PC-3 (cell line): Measurements from ENCODE around the gene LARP4B. TPM values are rescaled to one million over a fixed set of nuclear protein-coding genes. Genes with fewer than 3 reads are reported as not detected.

Source experiments
- ATAC-seq: fragments of 200-7000 bp; cut with Tn5 transposase; 2 replicates; pipeline ENCODE4 v1.9.1; 2020; ENCODE audit warnings: mild to moderate bottlenecking, moderate library complexity
- BruUV-seq: library from RNA; stranded (reverse); fragments of 400-500 nt; replicated peaks from 2 replicates; lab custom pipeline; 2021; lab: Mats Ljungman, UMichigan
- CTCF ChIA-PET: fragments of 300-600 bp; sonication (Branson Sonifier 250); formaldehyde crosslinking; loops from one replicate; lab custom pipeline; 2022; ENCODE audit warnings: antibody characterized with exemption; lab: Charles Lee
- POLR2A ChIA-PET: fragments of 300-600 bp; sonication (Branson Sonifier 250); formaldehyde crosslinking; loops from one replicate; lab custom pipeline; 2022; ENCODE audit warnings: antibody characterized with exemption; ENCODE audit not compliant: unreplicated experiment; lab: Charles Lee
- DNase-seq: peaks from one replicate; pipeline ENCODE4 v3.0.0-alpha.2; 2015
- H2AFZ ChIP-seq: fragments of 300-600 bp; sonication (generic); 2 replicates; pipeline ENCODE4 v1.6.0; 2016; ENCODE audit warnings: antibody characterized with exemption, low read length
- H3F3A ChIP-seq: fragments of 300-600 bp; sonication (generic); one replicate; pipeline ENCODE4 v1.6.0; 2017; ENCODE audit warnings: antibody characterized with exemption, low read length, control low read depth, mild to moderate bottlenecking; ENCODE audit not compliant: unreplicated experiment
- H3K27ac ChIP-seq: fragments of 300-600 bp; sonication (generic); 2 replicates; pipeline ENCODE4 v1.5.1; 2016; ENCODE audit warnings: mild to moderate bottlenecking, low read length
- H3K27me3 ChIP-seq: fragments of 300-600 bp; sonication (generic); 2 replicates; pipeline ENCODE4 v1.6.1; 2016; ENCODE audit warnings: low read length, mixed read lengths
- H3K36me3 ChIP-seq: fragments of 300-600 bp; sonication (generic); 2 replicates; pipeline ENCODE4 v1.6.1; 2016; ENCODE audit warnings: low read depth, mixed run types, low read length, mixed read lengths
- H3K4me1 ChIP-seq: fragments of 300-600 bp; sonication (generic); 2 replicates; pipeline ENCODE4 v1.5.1; 2016; ENCODE audit warnings: low read length; ENCODE audit not compliant: insufficient read depth
- H3K4me2 ChIP-seq: fragments of 300-600 bp; sonication (generic); 2 replicates; pipeline ENCODE4 v1.6.0; 2016; ENCODE audit warnings: low read length
- H3K4me3 ChIP-seq: fragments of 300-600 bp; sonication (generic); 2 replicates; pipeline ENCODE4 v1.5.1; 2016; ENCODE audit warnings: mild to moderate bottlenecking, low read length, mixed read lengths
- H3K79me2 ChIP-seq: fragments of 300-600 bp; sonication (generic); 2 replicates; pipeline ENCODE4 v1.6.1; 2017; ENCODE audit warnings: low read length, mixed read lengths
- H3K9ac ChIP-seq: fragments of 300-600 bp; sonication (generic); 2 replicates; pipeline ENCODE4 v1.6.0; 2016; ENCODE audit warnings: mild to moderate bottlenecking, low read length
- H3K9me2 ChIP-seq: fragments of 300-600 bp; sonication (generic); replicated peaks from 2 replicates; pipeline ENCODE4 v1.6.1; 2016; ENCODE audit warnings: mixed run types, low read length, mixed read lengths
- H3K9me3 ChIP-seq: fragments of 300-600 bp; sonication (generic); 2 replicates; pipeline ENCODE4 v1.6.1; 2016; ENCODE audit warnings: low read length, mixed read lengths
- H4K20me1 ChIP-seq: fragments of 300-600 bp; sonication (generic); 2 replicates; pipeline ENCODE4 v1.6.1; 2016; ENCODE audit warnings: low read length, mixed read lengths
- CTCF ChIP-seq: fragments of 300-600 bp; sonication (generic); conservative IDR thresholded peaks from 2 replicates; pipeline ENCODE4 v1.5.1; 2017; ENCODE audit warnings: antibody characterized with exemption, low read depth, mild to moderate bottlenecking, low read length
- EZH2 ChIP-seq: fragments of 300-600 bp; sonication (generic); IDR thresholded peaks from one replicate; pipeline ENCODE4 v1.6.1; 2017; ENCODE audit warnings: antibody characterized with exemption, mild to moderate bottlenecking, low read length; ENCODE audit not compliant: unreplicated experiment
- EZH2phosphoT487 ChIP-seq: fragments of 300-600 bp; sonication (generic); IDR thresholded peaks from 2 replicates; pipeline ENCODE4 v1.6.1; 2018; ENCODE audit warnings: mild to moderate bottlenecking, antibody characterized with exemption, low read length, borderline replicate concordance
- intact Hi-C: fragments of 100-400 bp; cut with micrococcal nuclease; formaldehyde crosslinking; loops from 2 replicates; pipeline ENCODE4 v1.9.0; 2023
- total RNA-seq: library from RNA; depleted of rRNA; stranded (reverse); fragments of >200 nt; gene quantifications from 2 replicates; pipeline ENCODE4 v1.2.3, GENCODE V29; 2014

LARP4B gene
- total RNA-seq, 1 experiment from 2014 or later, result 33.9 TPM

- H3K4me2 ChIP-seq, result no peak overlapping the region
- H3K36me3 ChIP-seq, result no peaks in the 10 kb centered on the region
- no peaks in the 10 kb centered on the region for H4K20me1 ChIP-seq
- 0 out of 2 replicates have a peak, but pooled peaks cover 5% of the 10 kb centered on the region for H3K79me2 ChIP-seq
- intact Hi-C loops, result no loop called here
- H2AFZ ChIP-seq, result no peak overlapping the region
- no peaks in the 10 kb centered on the region for H3F3A ChIP-seq
- no peaks in the 10 kb centered on the region for H3K27me3 ChIP-seq
- no peak overlapping the region for H3K4me3 ChIP-seq
- TF ChIP-seq CTCF, result no peak
- TF ChIP-seq EZH2phosphoT487, result no peak
- no peak for TF ChIP-seq EZH2
- no peak overlapping the region for H3K9ac ChIP-seq
- BruUV-seq, result no TSS peak
- DNase-seq (no peak), ATAC-seq (no peak)
- CTCF ChIA-PET, result no interaction called here
- H3K4me1 ChIP-seq, result no peaks in the 10 kb centered on the region
- POLR2A ChIA-PET, result no interaction called here
- H3K9me2 ChIP-seq, result no peaks in the 10 kb centered on the region
- H3K27ac ChIP-seq, result no peak overlapping the region
- H3K9me3 ChIP-seq, result no peaks in the 10 kb centered on the region
Measured at GRCh38 chr10:843703-844102, 87.8 kb downstream of the LARP4B start.

- H3K9me2 ChIP-seq, result no peaks in the 10 kb centered on the region
- no peaks in the 10 kb centered on the region for H3K9me3 ChIP-seq
- DNase-seq (no peak), ATAC-seq (no peak)
- H3F3A ChIP-seq, result no peaks in the 10 kb centered on the region
- CTCF ChIA-PET, result no interaction called here
- no peaks in the 10 kb centered on the region for H3K4me1 ChIP-seq
- H2AFZ ChIP-seq, result no peak overlapping the region
- H3K4me2 ChIP-seq, result no peak overlapping the region
- H3K9ac ChIP-seq, result no peak overlapping the region
- H3K27ac ChIP-seq, result no peak overlapping the region
- H3K36me3 ChIP-seq, result no peaks in the 10 kb centered on the region
- 0 out of 2 replicates have a peak, but pooled peaks cover 5% of the 10 kb centered on the region for H3K79me2 ChIP-seq
- TF ChIP-seq EZH2phosphoT487 (no peak), EZH2 (no peak), CTCF (no peak)
- no peaks in the 10 kb centered on the region for H3K27me3 ChIP-seq
- intact Hi-C loops, result no loop called here
- H4K20me1 ChIP-seq, result no peaks in the 10 kb centered on the region
- no peak overlapping the region for H3K4me3 ChIP-seq
- POLR2A ChIA-PET, result no interaction called here
- no TSS peak for BruUV-seq
Measured at GRCh38 chr10:842795-843194, 88.7 kb downstream of the LARP4B start.

- intact Hi-C loops, result no loop called here
- no peaks in the 10 kb centered on the region for H3K9me2 ChIP-seq
- no peak for DNase-seq
- BruUV-seq, result no TSS peak
- H3K36me3 ChIP-seq, result no peaks in the 10 kb centered on the region
- no peaks in the 10 kb centered on the region for H3K4me1 ChIP-seq
- H3K4me3 ChIP-seq, result no peak overlapping the region
- H3K9ac ChIP-seq, result no peak overlapping the region
- TF ChIP-seq CTCF (no peak), EZH2 (no peak), EZH2phosphoT487 (no peak)
- no peaks in the 10 kb centered on the region for H3K27me3 ChIP-seq
- no peak overlapping the region for H2AFZ ChIP-seq
- H4K20me1 ChIP-seq, result no peaks in the 10 kb centered on the region
- H3K9me3 ChIP-seq, result no peaks in the 10 kb centered on the region
- no peaks in the 10 kb centered on the region for H3F3A ChIP-seq
- H3K27ac ChIP-seq, result no peak overlapping the region
- ChIA-PET POLR2A (no interaction called here), CTCF (no interaction called here)
- no peak for ATAC-seq
- H3K79me2 ChIP-seq, result 0 out of 2 replicates have a peak, but pooled peaks cover 2% of the 10 kb centered on the region
- H3K4me2 ChIP-seq, result no peak overlapping the region
Measured at GRCh38 chr10:841535-841934, 90.0 kb downstream of the LARP4B start.
